Measurements from ENCODE around the gene EPHA7.

DNA sequence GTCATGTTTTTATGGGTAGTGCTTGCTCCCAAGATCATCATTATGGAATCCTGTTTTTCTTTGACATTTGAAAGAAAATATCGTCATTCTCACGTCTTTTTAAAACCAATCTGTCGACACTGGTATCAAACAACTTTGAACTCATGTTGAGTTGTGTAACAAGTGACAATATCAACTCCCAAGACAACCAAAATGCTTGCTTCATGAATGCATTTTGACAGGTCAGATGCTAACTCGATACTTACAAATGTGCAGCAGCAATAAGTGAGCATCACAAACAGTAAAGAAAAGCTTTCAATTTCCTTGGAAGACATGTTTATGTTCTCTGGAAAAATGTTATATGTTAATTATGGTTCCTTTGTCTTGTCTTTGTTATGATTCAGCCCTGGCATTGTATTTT lies 125.9 kb downstream of the EPHA7 start:
- TF ChIP-seq POLR2A (IDR thresholded peaks at IDR 0.05; ENCODE audit: extremely low read depth, insufficient read length), result no peak
- TF ChIP-seq, protein P1, sequence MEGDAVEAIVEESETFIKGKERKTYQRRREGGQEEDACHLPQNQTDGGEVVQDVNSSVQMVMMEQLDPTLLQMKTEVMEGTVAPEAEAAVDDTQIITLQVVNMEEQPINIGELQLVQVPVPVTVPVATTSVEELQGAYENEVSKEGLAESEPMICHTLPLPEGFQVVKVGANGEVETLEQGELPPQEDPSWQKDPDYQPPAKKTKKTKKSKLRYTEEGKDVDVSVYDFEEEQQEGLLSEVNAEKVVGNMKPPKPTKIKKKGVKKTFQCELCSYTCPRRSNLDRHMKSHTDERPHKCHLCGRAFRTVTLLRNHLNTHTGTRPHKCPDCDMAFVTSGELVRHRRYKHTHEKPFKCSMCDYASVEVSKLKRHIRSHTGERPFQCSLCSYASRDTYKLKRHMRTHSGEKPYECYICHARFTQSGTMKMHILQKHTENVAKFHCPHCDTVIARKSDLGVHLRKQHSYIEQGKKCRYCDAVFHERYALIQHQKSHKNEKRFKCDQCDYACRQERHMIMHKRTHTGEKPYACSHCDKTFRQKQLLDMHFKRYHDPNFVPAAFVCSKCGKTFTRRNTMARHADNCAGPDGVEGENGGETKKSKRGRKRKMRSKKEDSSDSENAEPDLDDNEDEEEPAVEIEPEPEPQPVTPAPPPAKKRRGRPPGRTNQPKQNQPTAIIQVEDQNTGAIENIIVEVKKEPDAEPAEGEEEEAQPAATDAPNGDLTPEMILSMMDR (IDR thresholded peaks at IDR 0.05; ENCODE audit: low read depth, low read length), result no peak

Measured in NB4 (cell line).